Nephron progenitor cell (in vitro differentiated cells): ENCODE data around the gene HBG2.
"Not testable (repeated sequence)": the region's sequence is repeated elsewhere in the genome, so short reads cannot be mapped to it uniquely, and the experiment has no call there.

Experiments used
- DNase-seq: peaks from one replicate; pipeline ENCODE4 v3.0.0; 2021
- H3K27ac Mint-ChIP-seq: 2 replicates; pipeline ENCODE4 v1.8.0; 2021; ENCODE audit warnings: mild to moderate bottlenecking, moderate library complexity, mixed read lengths
- H3K27me3 Mint-ChIP-seq: 2 replicates; pipeline ENCODE4 v1.8.0; 2021; ENCODE audit warnings: mild to moderate bottlenecking, low read depth, mixed read lengths; ENCODE audit not compliant: poor library complexity
- H3K36me3 Mint-ChIP-seq: 2 replicates; pipeline ENCODE4 v1.8.0; 2021; ENCODE audit warnings: low read depth, mixed read lengths
- H3K4me1 Mint-ChIP-seq: 2 replicates; pipeline ENCODE4 v1.8.0; 2021; ENCODE audit warnings: mixed read lengths
- H3K4me3 Mint-ChIP-seq: 2 replicates; pipeline ENCODE4 v1.8.0; 2021; ENCODE audit warnings: mild to moderate bottlenecking, moderate library complexity, mixed read lengths
- H3K9me3 Mint-ChIP-seq: 2 replicates; pipeline ENCODE4 v1.8.0; 2021; ENCODE audit warnings: mild to moderate bottlenecking, moderate library complexity, mixed read lengths
- CTCF ChIP-seq: fragments of 200-600 bp; sonication (generic); IDR thresholded peaks from 2 replicates; pipeline ENCODE4 v1.5.0; 2021; ENCODE audit warnings: antibody characterized with exemption

HBG2 gene

DNA sequence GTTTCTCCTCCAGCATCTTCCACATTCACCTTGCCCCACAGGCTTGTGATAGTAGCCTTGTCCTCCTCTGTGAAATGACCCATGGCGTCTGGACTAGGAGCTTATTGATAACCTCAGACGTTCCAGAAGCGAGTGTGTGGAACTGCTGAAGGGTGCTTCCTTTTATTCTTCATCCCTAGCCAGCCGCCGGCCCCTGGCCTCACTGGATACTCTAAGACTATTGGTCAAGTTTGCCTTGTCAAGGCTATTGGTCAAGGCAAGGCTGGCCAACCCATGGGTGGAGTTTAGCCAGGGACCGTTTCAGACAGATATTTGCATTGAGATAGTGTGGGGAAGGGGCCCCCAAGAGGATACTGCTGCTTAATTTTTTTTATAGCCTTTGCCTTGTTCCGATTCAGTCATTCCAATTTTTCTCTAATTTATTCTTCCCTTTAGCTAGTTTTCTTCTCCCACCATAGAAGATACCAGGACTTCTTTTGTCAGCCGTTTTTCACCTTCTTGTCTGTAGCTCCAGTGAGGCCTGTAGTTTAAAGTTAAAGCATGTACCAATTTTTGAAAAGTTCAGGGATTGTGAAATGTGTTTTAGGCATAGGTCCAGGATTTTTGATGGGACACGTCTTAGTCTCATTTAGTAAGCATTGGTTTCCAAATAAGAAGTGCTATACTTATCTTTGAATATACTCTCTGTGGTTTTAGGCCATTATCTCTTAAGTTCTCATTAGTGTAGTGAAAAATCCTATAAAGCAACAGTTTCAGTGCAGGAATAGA, at the start of gene HBG2:
Gene HBG2, minus strand, starts transcription at position 136 of the 768 bp plus-strand sequence. Its CDS starts 53 bp downstream, at position 83.
- H3K4me1 Mint-ChIP-seq = peaks cover 26% of the 10 kb centered on the region
- H3K27ac Mint-ChIP-seq, DNase-seq, H3K4me3 Mint-ChIP-seq, H3K27me3 Mint-ChIP-seq, H3K36me3 Mint-ChIP-seq: not testable (repeated sequence)
- H3K9me3 Mint-ChIP-seq = peaks cover 12% of the 10 kb centered on the region

DNA sequence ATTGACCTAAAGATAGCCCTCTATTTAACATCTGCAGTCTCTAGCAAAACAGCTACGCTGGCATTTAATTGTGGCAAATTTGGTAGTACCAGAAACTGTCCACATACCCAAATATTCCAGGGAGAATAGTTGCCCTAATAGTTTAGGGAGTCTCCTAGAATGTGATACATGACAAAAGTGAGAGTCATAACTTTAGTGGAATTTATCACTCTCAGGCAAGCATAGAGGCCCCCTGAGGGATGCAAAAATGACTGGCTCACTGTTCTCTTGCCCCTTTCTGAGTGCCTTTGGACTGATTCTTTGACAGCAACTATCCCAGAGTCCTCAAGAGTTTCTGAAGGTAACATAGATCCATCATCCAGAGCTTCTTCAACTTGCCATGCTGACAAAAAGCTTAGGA, 49.5 kb upstream of the HBG2 start:
- no peaks in the 10 kb centered on the region for H3K9me3 Mint-ChIP-seq
- H3K4me1 Mint-ChIP-seq = no peaks in the 10 kb centered on the region
- no peak overlapping the region for H3K27ac Mint-ChIP-seq
- no peak for TF ChIP-seq CTCF
- H3K36me3 Mint-ChIP-seq = no peaks in the 10 kb centered on the region
- H3K27me3 Mint-ChIP-seq = no peaks in the 10 kb centered on the region
- DNase-seq = no peak
- H3K4me3 Mint-ChIP-seq = no peak overlapping the region

GRCh38 chr11:5303626-5304025, 49.0 kb upstream of the HBG2 start:
- Mint-ChIP-seq H3K9me3 (no peaks in the 10 kb centered on the region), H3K4me3 (no peak overlapping the region), H3K27ac (no peak overlapping the region), H3K27me3 (no peaks in the 10 kb centered on the region), H3K4me1 (no peaks in the 10 kb centered on the region), H3K36me3 (no peaks in the 10 kb centered on the region)
- no peak for TF ChIP-seq CTCF
- DNase-seq = no peak

DNA sequence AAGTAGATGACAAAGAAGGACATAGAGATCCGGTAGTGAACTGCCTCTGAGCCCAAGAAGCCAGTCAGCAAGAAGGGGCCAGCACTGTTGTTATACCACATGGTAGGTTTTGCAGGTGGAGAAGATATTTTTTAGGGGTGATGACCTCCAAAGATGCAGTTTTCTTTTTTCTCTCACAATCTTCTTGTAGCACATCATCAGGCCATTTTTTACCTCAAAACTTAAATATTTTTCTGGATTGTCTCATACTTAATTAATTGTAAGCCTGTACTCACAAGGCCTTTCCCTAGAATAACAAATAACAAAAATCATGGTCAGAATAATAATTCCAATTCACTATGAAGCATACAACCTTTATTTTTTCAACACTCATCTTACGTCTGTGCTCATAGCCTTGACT, 47.3 kb upstream of the HBG2 start, which contains the start of gene OR51B4:
Gene OR51B4, minus strand, starts transcription at position 101 of the 400 bp plus-strand sequence. Its CDS starts 0 bp downstream, at position 101.
- H3K4me3 Mint-ChIP-seq = no peak within 1 kb of the TSS
- H3K4me1 Mint-ChIP-seq = no peaks in the 10 kb centered on the region
- H3K27ac Mint-ChIP-seq = no peak within 1 kb of the TSS

DNA sequence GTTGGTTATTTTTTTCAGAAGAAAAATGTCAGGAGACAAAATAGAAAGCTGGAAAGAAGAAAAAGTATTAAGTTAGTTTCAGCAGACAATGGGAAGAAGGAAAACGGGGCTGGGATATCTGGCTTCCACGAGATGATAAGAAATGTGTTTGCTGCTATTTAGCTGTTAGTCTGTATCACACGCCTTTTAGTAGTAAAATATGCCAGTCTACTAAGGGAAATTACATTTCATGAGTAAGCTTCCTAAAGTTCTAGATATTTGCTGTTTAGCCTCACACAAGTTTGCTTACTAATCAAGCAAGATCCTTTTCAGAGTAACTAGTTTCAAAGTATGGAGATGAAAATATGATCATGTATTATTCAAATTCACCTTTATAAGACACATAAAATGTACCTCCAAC, 45.7 kb upstream of the HBG2 start:
- no peak overlapping the region for H3K4me3 Mint-ChIP-seq
- no peaks in the 10 kb centered on the region for H3K36me3 Mint-ChIP-seq
- H3K27me3 Mint-ChIP-seq = no peaks in the 10 kb centered on the region
- no peaks in the 10 kb centered on the region for H3K9me3 Mint-ChIP-seq
- DNase-seq = no peak
- TF ChIP-seq CTCF = no peak
- H3K4me1 Mint-ChIP-seq = no peaks in the 10 kb centered on the region
- H3K27ac Mint-ChIP-seq = no peak overlapping the region

More for the DNA sequence above, 47.3 kb upstream of the HBG2 start, which contains the start of gene OR51B4:
- DNase-seq = no peak
- H3K27me3 Mint-ChIP-seq = no peaks in the 10 kb centered on the region
- H3K36me3 Mint-ChIP-seq = no peaks in the 10 kb centered on the region
- no peaks in the 10 kb centered on the region for H3K9me3 Mint-ChIP-seq
- TF ChIP-seq CTCF = no peak

DNA sequence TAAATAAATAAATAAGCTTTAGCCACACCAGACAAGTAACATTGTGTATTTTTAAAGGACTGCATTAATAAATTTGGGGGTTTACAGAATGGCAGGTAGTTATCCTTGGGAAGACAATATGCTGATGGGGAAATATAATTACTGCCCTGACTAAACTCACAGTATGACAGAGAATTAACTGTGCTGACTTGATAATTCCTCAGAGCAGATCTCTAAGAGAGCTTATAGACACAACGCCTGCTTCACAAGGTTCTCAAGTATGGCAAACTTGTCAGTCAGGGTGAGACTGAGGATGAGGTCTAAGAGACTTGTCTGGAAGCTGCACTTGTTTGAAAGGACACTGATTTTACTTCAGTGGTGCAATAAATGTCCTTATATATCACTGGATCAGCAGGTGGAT, 43.9 kb upstream of the HBG2 start:
- Mint-ChIP-seq H3K9me3 (no peaks in the 10 kb centered on the region), H3K36me3 (no peaks in the 10 kb centered on the region), H3K27ac (no peak overlapping the region), H3K4me3 (no peak overlapping the region), H3K27me3 (peaks cover 2% of the 10 kb centered on the region), H3K4me1 (no peaks in the 10 kb centered on the region)
- no peak for DNase-seq
- no peak for TF ChIP-seq CTCF
